HG02981 (cell line): ENCODE results near the gene AMPD1.

ENCODE experiments used
- ATAC-seq: cut with Tn5 transposase; IDR thresholded peaks from one replicate; pipeline ENCODE4 v1.9.1; 2021; ENCODE audit warnings: mild to moderate bottlenecking, moderate library complexity; ENCODE audit not compliant: unreplicated experiment

AMPD1 gene

DNA sequence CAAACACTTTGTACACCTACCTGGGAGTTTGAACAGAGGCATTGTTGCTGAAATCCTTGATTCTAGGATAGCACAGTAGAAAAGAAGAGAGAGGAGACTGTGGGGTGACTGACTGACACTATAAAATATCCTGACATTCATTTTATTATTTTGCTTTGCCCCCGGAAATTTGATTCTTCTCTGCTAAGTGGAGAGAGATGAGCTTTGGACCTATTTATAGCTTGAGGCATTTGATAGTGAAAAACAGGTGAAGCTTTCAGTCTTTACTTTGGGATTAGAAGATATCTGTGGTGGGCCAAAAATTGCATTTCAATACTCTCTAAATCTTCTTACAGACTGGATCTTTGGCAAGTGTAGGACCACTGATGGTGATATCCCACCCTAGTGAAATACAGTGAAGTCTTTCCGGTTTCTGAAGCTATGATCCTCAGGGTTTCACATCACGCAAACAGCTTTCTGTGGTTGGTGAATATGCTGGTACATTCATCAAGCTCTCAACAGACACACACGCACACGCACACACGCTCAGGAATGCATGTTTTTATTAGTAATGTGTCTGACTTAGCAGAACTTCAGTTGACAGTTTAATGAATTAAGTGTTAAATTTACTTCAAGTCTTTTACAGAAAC, at the start of gene AMPD1:
TSS of gene AMPD1 (minus strand) at position 117 of the 629 bp plus-strand sequence. CDS start at position 42, 75 bp downstream.
- ATAC-seq = no peak

DNA sequence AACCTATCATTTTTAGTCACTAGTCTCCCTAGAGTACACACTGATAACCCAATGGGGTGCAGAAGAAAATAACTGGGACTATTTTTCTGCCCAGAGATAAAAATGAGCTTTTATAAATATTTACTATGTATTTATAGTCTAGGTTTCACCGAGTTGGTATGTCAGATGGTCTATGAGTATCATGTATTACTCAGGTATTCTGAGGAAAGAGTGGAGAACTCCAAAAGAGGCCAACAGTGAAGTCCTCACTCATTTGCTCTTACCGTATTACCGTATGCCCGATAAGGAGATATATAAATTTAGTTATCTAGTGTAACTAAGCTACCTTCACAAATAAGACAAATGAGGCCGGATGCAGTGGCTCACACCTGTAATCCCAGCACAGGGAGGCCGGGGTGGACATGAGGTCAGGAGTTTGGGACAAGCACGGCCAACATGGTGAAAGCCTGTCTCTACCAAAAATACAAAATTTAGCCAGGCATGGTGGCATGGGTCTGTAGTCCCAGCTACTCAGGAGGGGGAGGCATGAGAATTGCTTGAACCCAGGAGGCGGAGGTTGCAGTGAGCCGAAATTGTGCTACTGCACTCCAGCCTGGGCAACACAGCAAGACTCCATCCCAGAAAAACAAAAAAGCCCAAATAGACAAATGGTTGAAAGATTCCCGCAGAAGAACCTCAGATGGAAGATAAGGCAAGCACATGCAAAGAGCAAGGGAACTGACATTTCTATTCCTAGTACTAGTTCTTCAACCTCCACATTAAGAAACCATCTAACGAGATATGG, 46.8 kb upstream of the AMPD1 start:
- no peak for ATAC-seq

DNA sequence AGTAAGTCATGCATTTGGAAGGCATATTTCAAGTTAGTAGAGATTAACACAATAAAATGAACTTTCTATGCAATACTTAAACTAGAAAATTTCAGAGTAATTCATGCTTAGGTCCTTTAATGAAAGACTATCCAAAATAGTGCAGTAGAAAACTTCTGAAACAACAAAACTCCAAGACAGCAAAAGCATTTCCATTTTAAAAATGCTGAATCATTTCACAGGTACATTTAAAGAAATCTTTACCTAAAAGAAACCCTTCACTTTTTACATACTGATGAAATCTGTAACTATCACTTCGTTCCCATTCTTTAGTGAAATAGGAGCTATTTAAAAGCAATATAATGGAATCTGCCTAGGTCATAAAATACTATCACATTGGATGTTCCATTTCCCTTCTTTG, 45.0 kb upstream of the AMPD1 start:
- no peak for ATAC-seq

DNA sequence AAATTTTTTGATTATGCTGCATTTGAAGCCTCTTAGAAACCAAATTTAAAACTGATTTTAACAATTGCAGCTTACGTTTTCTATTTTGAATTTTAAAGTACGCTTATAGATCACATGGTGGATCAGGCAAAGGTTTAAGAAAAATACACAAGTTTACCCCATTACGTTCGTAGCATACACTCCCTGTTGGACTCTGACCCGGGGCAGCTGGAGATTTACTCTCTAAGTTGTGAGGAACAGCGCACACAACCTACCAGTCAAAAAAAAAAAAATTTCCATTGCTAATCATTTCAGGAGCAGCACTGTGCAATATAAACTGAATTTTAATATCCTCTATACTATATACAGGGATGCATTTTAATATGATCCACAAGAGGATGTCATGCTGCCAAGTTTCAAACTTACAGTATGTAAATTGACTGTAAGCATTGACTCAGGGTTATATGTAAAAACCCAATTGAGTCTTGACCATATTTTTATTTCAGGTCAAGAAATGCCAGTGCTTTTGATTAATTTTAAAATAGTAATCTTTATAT, 42.0 kb upstream of the AMPD1 start:
- ATAC-seq = no peak

DNA sequence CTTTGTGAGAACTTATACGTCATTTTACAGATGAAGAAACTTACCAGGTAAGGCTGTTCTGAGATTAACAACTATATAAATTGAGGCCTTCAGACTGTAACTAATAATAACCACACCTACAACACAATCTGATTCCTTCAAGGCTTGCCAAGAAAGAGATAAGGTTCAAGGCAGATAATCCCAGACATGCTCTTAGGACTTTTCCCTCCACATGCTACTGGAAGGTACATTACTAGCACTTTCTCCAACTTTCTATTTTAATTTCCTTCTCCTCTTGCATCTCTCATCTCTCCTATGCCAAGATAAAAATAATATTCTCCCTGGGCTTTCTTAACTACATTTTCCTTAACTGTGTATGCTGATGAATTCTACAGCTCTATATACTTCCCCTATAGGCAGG, 40.1 kb upstream of the AMPD1 start:
- no peak for ATAC-seq

DNA sequence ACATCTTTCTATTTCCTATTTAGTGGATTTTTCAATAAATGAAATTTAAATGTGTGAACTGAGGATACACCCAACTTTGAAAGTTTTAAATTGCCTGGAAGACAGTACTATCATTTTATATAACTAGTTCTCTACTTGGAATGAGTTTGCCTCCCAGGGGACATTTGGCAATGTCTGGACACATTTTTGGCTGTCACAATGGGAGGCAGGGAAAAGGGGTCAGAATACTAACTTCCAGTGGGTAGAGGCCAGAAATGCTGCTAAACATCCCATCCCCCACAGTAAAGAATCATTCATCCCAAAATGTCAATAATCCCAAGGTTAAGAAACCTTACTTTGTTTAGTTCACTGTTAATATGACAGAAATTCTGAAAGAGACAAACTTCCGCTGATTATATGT, 34.4 kb upstream of the AMPD1 start:
- no peak for ATAC-seq

DNA sequence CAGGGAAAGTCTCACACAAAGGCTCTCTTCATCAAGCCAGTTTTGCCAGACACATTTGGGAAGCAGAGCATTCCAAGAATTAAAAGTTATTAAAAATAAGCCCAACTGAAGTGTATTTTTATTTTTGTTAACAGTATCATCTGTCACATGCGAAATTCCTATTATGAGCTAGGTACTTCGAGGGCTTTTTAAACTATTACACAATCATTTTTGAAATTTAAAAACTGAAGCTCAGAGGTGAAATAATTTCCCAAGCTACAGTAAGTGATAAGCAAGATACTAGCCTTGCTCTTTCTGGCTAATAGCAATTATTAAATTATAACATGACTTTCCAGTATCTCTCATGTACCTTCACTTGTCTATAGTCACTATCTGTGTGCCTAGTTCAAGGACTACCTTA, 33.2 kb upstream of the AMPD1 start:
- ATAC-seq = no peak

DNA sequence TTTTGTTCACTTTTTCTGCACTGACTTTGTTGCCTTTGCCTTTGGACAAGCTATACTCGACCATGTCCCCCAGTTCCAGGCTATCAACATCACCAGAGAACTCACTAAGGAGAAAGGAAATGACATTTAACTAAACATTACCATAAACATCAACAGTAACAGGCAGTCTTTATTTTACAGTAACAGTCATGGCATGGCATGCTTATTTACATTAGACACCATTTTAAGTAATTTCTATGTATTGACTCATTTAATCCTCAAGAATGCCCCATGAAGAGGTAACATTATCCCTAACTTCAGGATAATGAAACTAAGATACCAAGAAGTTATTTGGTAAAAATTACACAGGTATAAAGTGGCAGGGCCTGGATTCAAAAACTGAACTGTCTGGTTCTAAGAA, 29.9 kb upstream of the AMPD1 start:
- no peak for ATAC-seq

DNA sequence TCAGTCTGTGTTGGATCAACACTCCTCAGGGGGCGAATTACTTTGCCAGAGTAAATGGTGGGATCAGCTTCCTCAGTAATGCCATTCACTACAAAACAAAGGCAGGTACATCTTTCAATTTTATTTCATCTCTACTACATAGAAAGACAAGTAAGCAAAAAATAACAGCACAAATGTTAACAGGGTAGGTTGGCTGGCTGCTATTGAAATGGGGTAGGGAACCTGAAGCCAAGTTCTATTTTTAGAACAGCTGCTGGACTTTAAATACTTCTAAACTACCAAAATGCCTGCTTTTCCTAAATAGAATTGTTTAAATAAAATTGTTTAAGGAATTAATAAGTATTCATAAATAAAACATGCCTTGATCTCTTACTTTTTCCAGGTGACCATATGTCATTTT, 28.6 kb upstream of the AMPD1 start:
- no peak for ATAC-seq

DNA sequence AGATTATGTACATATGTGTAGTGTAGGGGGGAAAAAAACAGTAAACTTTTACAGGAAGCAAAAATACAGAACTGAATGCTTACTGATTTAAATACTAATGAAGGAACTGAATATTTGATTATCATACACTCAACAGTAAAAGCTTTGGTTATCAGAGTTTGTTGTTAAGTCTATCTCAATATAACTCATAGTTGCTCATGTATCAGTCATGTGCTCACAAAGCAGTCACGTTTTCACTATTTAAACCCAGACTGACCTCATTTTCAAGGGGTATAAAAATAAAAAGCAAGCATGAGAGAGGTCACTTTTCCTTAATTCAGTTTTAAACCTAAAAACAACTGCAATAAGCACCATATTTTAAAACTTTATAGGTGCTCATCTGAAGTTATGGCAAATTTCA, 28.1 kb upstream of the AMPD1 start:
- no peak for ATAC-seq

DNA sequence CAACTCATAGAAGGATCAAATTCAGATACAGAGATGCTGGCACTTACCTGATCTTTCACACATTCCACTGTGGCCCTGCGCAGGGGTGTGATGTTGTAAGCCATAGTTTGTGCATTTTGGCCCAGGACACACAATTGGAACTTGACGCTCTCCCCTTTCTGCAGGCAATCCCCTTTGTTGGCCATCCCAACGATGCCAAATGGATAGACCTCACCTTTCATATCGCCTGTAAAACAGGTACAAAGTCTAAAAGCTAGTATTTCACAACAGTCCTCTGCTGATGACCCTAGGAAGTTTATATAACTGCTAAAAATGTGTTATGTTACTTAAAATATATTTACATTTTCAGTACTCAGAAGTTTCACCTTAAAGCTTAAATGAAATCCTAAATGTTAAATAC, 25.1 kb upstream of the AMPD1 start:
- ATAC-seq = no peak

DNA sequence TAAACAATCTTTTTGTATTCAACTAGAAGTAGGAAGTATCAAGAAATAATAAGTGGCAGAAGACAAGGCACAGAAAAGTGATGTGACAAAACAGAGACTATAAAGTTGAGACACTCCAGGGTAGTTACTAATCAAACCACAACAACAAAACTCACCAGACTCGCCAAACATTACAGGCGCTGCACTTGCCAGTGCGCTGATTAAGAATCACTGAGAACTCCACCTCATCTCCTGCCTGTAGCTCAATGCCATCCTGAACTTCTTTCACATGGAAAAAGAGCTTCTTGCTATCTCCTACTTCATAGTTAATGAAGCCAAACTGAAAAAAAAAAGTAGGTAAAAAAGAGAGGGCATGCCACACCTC, 24.1 kb upstream of the AMPD1 start:
- no peak for ATAC-seq

DNA sequence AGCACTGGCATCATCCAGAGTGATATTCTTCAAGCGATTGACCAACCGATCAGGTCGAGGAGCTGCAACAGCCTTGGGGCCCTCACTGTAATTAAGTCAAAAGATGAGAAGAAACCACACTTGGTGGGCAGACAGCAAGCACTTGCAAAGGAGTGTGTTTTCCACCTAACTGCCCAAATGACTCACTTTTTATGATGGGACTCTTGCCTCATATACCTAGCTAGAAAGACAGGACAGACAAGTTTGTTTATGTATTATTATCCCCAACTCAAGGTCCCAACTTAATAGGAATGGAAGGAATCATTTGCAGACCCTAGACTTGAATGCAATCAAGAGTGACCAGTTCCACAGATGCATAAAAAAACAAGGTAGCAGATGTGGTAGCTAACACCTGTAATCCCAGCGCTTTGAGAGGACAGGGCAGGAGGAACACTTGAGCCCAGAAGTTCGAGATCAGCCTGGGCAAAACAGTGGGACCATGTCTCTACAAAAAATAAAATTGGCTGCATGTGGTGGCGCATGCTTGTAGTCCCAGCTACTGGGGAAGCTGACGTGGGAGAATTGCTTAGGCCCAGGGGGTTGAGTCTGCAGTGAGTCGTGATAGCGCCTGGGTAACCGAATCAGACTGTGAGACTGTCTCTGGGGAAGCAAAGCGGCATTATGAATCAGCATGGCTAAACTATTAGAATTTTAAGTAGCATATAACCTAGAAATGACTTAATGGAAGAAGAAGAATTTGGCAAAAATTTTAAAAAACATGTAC, 23.5 kb upstream of the AMPD1 start:
- no peak for ATAC-seq

DNA sequence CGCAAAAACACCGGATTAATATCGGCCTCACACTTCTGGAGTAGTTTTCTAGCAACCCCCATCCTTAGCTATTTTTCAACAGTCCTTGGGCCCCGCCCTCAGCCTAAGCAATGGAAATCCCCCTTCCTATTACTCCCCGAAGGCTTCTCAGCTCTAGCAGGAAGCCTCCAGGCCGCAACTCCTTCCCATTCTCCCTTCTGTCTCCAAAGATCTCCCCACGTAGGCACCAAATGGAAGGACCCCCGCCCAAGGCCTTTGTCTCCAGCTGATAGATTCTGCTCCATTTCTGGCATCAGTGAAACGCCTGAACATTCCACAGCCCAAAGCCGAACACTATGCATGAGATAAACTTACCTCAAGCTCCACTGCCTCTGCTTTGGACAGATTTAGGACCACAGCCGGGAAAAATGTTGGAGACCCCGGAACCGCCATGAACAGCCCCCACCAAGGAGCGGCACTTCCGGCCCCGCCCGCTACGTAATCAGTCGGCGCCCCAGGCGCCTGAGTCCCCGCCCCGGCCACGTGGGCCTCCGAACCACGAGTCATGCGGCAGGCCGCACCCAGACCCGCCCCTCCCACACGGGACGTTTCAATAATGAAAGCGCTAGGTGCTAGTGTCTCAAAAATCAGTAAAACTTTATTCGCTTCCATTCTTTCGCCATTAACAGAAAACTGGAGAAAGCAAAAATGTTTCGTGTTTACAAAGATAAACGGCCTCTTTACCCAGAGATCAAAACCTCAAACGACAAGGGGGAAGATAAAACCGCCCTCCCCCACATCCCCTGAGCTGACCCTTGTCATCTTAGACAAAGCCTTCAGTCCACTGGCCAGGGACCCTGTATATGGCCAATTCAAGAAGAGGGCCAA, 21.2 kb upstream of the AMPD1 start, which contains the start of gene NRAS:
TSS of gene NRAS (minus strand) at position 468 of the 867 bp plus-strand sequence. CDS start 611 bp downstream, outside the sequence.
- peak; percentile 90 for ATAC-seq

DNA sequence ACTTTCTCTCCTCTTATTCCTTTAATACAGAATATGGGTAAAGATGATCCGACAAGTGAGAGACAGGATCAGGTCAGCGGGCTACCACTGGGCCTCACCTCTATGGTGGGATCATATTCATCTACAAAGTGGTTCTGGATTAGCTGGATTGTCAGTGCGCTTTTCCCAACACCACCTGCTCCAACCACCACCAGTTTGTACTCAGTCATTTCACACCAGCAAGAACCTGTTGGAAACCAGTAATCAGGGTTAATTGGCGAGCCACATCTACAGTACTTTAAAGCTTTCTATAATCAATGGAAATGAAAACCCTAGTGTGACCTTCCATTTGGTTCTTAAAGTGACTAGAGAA, 20.6 kb upstream of the AMPD1 start:
- ATAC-seq = no peak

DNA sequence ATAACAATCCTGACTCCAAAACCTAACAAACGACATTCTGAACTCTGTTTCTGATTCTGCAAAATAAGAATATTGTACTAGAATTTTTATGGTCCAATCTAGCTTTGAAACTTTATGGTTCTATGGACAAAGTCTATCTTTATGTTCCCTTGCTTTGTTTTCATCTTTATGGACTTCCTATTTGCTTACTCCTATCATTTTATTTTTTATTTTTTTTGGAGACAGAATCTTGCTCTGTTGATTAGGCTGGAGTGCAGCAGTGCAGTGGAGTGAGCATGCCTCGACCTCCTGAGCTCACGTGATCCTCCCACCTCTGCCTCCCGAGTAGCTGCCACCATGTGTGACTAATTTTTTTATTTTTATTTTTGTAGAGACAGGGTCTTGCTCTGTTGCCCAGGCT, 17.6 kb upstream of the AMPD1 start:
- no peak for ATAC-seq

DNA sequence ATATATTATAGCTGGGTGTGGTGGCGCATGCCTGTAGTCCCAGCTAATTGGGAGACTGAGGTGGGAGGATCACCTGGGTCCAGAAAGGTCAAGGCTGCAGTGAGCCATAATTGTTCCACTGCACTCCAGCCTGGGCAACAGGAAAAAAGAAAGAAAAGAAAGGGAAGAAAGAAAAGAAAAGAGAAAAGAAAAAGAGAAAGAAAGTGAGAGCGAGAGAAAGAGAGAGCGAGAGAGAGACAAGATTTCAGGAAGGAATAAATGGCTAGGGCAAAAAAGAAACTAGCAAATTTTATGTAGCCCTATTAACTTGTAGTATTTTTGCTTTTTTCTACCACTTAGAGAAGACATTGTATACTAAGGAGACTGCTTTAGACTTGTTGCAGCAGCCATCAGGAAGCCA, 15.0 kb upstream of the AMPD1 start:
- ATAC-seq = no peak

DNA sequence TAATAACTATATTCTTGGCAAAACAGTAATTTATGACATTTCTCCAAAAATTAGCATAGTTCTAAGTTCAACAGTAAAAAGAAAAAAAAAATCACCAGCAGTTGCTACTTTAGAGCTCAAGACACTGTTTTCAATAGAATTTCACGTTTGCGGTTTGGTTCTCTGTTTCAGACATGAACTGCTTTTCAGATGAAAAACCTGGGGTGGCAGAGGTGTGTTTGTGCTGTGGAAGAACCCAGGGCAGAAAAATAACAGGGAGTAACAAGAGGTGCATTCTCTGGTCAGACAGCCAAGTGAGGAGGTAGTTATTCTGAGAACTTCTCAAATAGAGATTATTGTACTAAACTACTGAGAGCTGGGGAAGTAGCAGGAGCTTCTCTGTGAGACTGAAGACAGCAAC, 12.3 kb upstream of the AMPD1 start:
- ATAC-seq = no peak

DNA sequence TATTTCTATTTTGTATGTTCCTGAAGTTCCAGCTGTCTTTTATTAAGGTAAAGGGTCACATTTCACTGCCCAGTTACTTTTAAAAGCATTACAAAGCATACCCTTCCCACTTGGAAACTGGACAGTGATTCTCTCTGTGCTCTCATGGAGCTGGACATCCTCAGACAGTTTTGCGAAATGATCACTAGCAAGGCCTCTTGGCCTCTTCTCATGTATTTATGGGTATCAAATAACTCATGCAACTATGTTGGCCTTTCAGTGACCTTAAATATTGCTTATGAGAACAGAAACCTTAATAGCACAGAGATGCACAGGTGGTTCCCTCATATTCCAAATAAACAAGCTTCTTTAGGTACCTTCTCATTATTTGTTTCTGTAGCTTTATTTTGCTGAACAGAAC, 7.9 kb upstream of the AMPD1 start:
- ATAC-seq = no peak

DNA sequence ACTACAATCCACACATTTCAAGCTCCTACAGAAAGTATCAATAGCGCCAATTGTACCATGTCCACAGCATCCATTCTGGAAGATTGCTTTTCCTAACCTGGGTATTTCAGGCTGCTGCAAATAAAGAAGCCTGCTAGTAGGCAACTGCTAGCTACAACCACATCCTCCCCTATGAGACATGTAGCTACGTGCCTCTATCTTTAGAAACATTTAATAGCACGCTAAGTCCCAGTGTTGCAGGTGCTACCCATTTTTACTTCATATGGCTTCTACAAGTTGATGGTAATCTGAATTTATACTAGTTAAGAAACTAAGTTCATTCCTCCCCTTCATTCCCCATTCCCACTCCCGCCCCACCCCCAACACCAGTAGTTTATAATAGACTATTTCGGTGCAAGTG, 7.4 kb upstream of the AMPD1 start:
- ATAC-seq = no peak

DNA sequence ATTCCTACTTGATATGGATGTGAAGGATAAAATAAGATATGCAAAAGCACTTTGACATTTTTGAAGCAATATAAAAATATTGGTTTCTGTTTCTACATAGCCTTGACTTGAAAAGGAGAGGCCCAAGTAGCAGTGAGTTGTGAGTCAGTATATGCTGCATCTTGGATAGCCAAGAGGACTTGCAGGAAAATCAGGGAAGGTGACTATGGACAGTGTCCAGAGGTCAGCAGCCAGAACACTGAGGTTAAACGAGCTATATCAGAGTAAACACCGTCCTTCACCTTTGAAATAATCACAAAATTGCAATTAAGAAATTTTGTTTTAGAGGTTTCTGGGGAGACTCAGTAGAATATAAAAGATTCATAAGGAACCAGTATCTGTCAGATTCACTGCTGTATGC, 6.6 kb upstream of the AMPD1 start:
- no peak for ATAC-seq
